Measurements from ENCODE around the gene GNAI3. TPM values are rescaled to one million over a fixed set of nuclear protein-coding genes. Genes with fewer than 3 reads are reported as not detected.

The GNAI3 gene
- total RNA-seq, 1 donor from 2014 or later: 4.9 TPM

- H3K36me3 ChIP-seq: peaks cover 4 to 71% of the 10 kb centered on the region in 2 donors
- no peak overlapping the region for H3K4me3 ChIP-seq
- DNase-seq (ENCODE audit: extremely low spot score in 2 of 2): no peak
- peaks cover 6% of the 10 kb centered on the region for H3K4me1 ChIP-seq
- TF ChIP-seq CTCF (IDR thresholded peaks at IDR 0.05): no peak
- H3K27ac ChIP-seq: no peak overlapping the region
- intact Hi-C loops (cut with DNase I): no loop called here
- no peaks in the 10 kb centered on the region for H3K9me3 ChIP-seq
- H3K27me3 ChIP-seq: no peaks in the 10 kb centered on the region
These were observed 36.4 kb downstream of the GNAI3 start for GRCh38 chr1:109584766-109585165.

GRCh38 chr1:109586055-109586454, 37.6 kb downstream of the GNAI3 start:
- no peaks in the 10 kb centered on the region for H3K4me1 ChIP-seq
- no peaks in the 10 kb centered on the region for H3K9me3 ChIP-seq
- TF ChIP-seq POLR2AphosphoS5 (IDR thresholded peaks at IDR 0.05; ENCODE audit: insufficient read depth in 1 of 2, low read depth in 1 of 2) (no peak), CTCF (IDR thresholded peaks at IDR 0.05) (no peak), POLR2A (IDR thresholded peaks at IDR 0.05) (no peak)
- intact Hi-C loops (cut with DNase I): no loop called here
- H3K27ac ChIP-seq: no peak overlapping the region
- DNase-seq (ENCODE audit: extremely low spot score in 2 of 2): no peak
- no peaks in the 10 kb centered on the region for H3K27me3 ChIP-seq
- H3K4me3 ChIP-seq: no peak overlapping the region
- H3K36me3 ChIP-seq: peaks cover 4 to 67% of the 10 kb centered on the region in 2 donors

- Histone ChIP-seq H3K27me3 (no peaks in the 10 kb centered on the region), H3K36me3 (peaks cover under 1 to 70% of the 10 kb centered on the region in 2 donors), H3K27ac (no peak overlapping the region), H3K4me1 (no peaks in the 10 kb centered on the region), H3K4me3 (no peak overlapping the region), H3K9me3 (no peaks in the 10 kb centered on the region)
- TF ChIP-seq POLR2A (IDR thresholded peaks at IDR 0.05): no peak
- no peak for TF ChIP-seq CTCF (IDR thresholded peaks at IDR 0.05)
- TF ChIP-seq POLR2AphosphoS5 (IDR thresholded peaks at IDR 0.05; ENCODE audit: insufficient read depth in 1 of 2, low read depth in 1 of 2): no peak
- DNase-seq (ENCODE audit: extremely low spot score in 2 of 2): no peak
- intact Hi-C loops (cut with DNase I): no loop called here
These were observed 40.8 kb downstream of the GNAI3 start for GRCh38 chr1:109589177-109589576.

- H3K27me3 ChIP-seq: no peaks in the 10 kb centered on the region
- H3K4me1 ChIP-seq: no peaks in the 10 kb centered on the region
- TF ChIP-seq POLR2A (IDR thresholded peaks at IDR 0.05) (no peak), POLR2AphosphoS5 (IDR thresholded peaks at IDR 0.05; ENCODE audit: insufficient read depth in 1 of 2, low read depth in 1 of 2) (no peak), CTCF (IDR thresholded peaks at IDR 0.05) (no peak)
- H3K4me3 ChIP-seq: no peak overlapping the region
- peaks cover 0 to 67% of the 10 kb centered on the region in 2 donors for H3K36me3 ChIP-seq
- H3K27ac ChIP-seq: no peak overlapping the region
- no peaks in the 10 kb centered on the region for H3K9me3 ChIP-seq
- no peak for DNase-seq (ENCODE audit: extremely low spot score in 2 of 2)
- intact Hi-C loops (cut with DNase I): no loop called here
These were observed 41.3 kb downstream of the GNAI3 start for GRCh38 chr1:109589679-109590078.

- Histone ChIP-seq H3K27me3 (no peaks in the 10 kb centered on the region), H3K27ac (no peak overlapping the region), H3K4me1 (no peaks in the 10 kb centered on the region), H3K4me3 (no peak overlapping the region), H3K9me3 (no peaks in the 10 kb centered on the region), H3K36me3 (peaks cover 0 to 36% of the 10 kb centered on the region in 2 donors)
- no peak for DNase-seq (ENCODE audit: extremely low spot score in 2 of 2)
- intact Hi-C loops (cut with DNase I): no loop called here
- TF ChIP-seq POLR2AphosphoS5 (IDR thresholded peaks at IDR 0.05; ENCODE audit: insufficient read depth in 1 of 2, low read depth in 1 of 2): no peak
- no peak for TF ChIP-seq POLR2A (IDR thresholded peaks at IDR 0.05)
- no peak for TF ChIP-seq CTCF (IDR thresholded peaks at IDR 0.05)
These were observed 44.5 kb downstream of the GNAI3 start for GRCh38 chr1:109592916-109593315.

All from vagina (tissue), 2 donors.